SK-N-SH (cell line): ENCODE measurements around the gene TOPAZ1. TPM values are rescaled to one million over a fixed set of nuclear protein-coding genes. Genes with fewer than 3 reads are reported as not detected.

ENCODE experiments used
- CTCF ChIA-PET: fragments of 300-600, 350-600 bp; formaldehyde crosslinking; extraction: SDS; loops from one replicate; lab custom pipeline; 2021; lab: Yijun Ruan, JAX
- POLR2A ChIA-PET: fragments of 350-600 bp; sonication (Branson Sonifier 250); formaldehyde crosslinking; extraction: SDS; loops from one replicate; lab custom pipeline; 2020; ENCODE audit warnings: antibody characterized with exemption, inconsistent platforms; lab: Yijun Ruan, JAX
- DNase-seq: peaks from one replicate; pipeline ENCODE4 v3.0.0; 2012
- H2AFZ ChIP-seq: fragments of 200-600 bp; sonication (generic); 2 replicates; pipeline ENCODE4 v1.8.1; 2016; ENCODE audit warnings: antibody characterized with exemption, mild to moderate bottlenecking, low read depth
- H3F3A ChIP-seq: fragments of 200-600 bp; sonication (generic); replicated peaks from 2 replicates; pipeline ENCODE3; 2016; ENCODE audit warnings: antibody characterized with exemption, mild to moderate bottlenecking; ENCODE audit not compliant: insufficient read depth
- H3K27ac ChIP-seq, 2 experiments: fragments of 200-500 bp in 1 of 2; fragments of 200-600 bp in 1 of 2; sonication (Bioruptor generic) in 1 of 2; sonication (generic), shearing (Covaris generic) in 1 of 2; 2 replicates each; pipeline versions ENCODE4 v1.5.1 to v1.6.1; 2014 to 2016; ENCODE audit warnings: low read depth in 2 of 2, inconsistent platforms in 1 of 2, low read length in 1 of 2, mild to moderate bottlenecking in 1 of 2, mixed read lengths in 1 of 2
- H3K27me3 ChIP-seq: fragments of 200-600 bp; sonication (generic), shearing (Covaris generic); 2 replicates; pipeline ENCODE4 v1.6.1; 2016; ENCODE audit warnings: mixed run types; ENCODE audit not compliant: insufficient read depth
- H3K36me3 ChIP-seq, 2 experiments: fragments of 200-500 bp in 1 of 2; fragments of 200-600 bp in 1 of 2; sonication (Bioruptor generic) in 1 of 2; sonication (generic) in 1 of 2; replicated peaks in 1 of 2; 2 replicates each; pipeline versions ENCODE3 to v1.5.1; 2014 to 2016; ENCODE audit warnings: low read length in 1 of 2, mild to moderate bottlenecking in 1 of 2; ENCODE audit not compliant: insufficient read depth in 2 of 2, control insufficient read depth in 1 of 2
- H3K4me1 ChIP-seq, 2 experiments: fragments of 200-500 bp in 1 of 2; fragments of 200-600 bp in 1 of 2; sonication (Bioruptor generic) in 1 of 2; sonication (generic), shearing (Covaris generic) in 1 of 2; 2 replicates each; pipeline versions ENCODE4 v1.5.1 to v1.6.1; 2014 to 2016; ENCODE audit warnings: low read depth in 1 of 2, low read length in 1 of 2, mixed run types in 1 of 2; ENCODE audit not compliant: insufficient read depth in 2 of 2, control insufficient read depth in 1 of 2
- H3K4me2 ChIP-seq: fragments of 200-600 bp; sonication (generic), shearing (Covaris generic); 2 replicates; pipeline ENCODE4 v1.6.1; 2017; ENCODE audit warnings: mixed run types
- H3K4me3 ChIP-seq, 2 experiments: fragments of 200-500 bp in 1 of 2; fragments of 200-600 bp in 1 of 2; sonication (Bioruptor generic) in 1 of 2; sonication (generic), shearing (Covaris generic) in 1 of 2; 2 replicates each; pipeline versions ENCODE4 v1.5.1 to v1.8.1; 2014 to 2016; ENCODE audit warnings: low read depth in 2 of 2, inconsistent platforms in 1 of 2, low read length in 1 of 2, mild to moderate bottlenecking in 1 of 2, mixed read lengths in 1 of 2, moderate library complexity in 1 of 2
- H3K79me2 ChIP-seq: fragments of 200-600 bp; sonication (generic); 2 replicates; pipeline ENCODE4 v1.8.1; 2017; ENCODE audit warnings: mild to moderate bottlenecking; ENCODE audit not compliant: insufficient read depth
- H3K9ac ChIP-seq: fragments of 200-600 bp; sonication (generic); 2 replicates; pipeline ENCODE4 v1.6.1; 2017; ENCODE audit warnings: mixed run types
- H3K9me2 ChIP-seq: fragments of 200-600 bp; sonication (generic); 2 replicates; pipeline ENCODE4 v1.6.1; 2017; ENCODE audit warnings: mixed run types
- H3K9me3 ChIP-seq: fragments of 200-600 bp; sonication (generic); 2 replicates; pipeline ENCODE4 v1.6.1; 2017; ENCODE audit warnings: mixed run types, mild to moderate bottlenecking, moderate library complexity
- H4K20me1 ChIP-seq: fragments of 200-600 bp; sonication (generic); 2 replicates; pipeline ENCODE4 v1.6.1; 2017; ENCODE audit warnings: mild to moderate bottlenecking, mixed run types; ENCODE audit not compliant: insufficient read depth
- CHD2 ChIP-seq: fragments of 150-350 bp; IDR thresholded peaks from 2 replicates; pipeline ENCODE4 v1.6.1; 2018; ENCODE audit warnings: low read length; ENCODE audit not compliant: partially characterized antibody
- ELF1 ChIP-seq: IDR thresholded peaks from 2 replicates; pipeline ENCODE4 v1.4.0; 2012
- EP300 ChIP-seq, 2 experiments: IDR thresholded peaks; 2 replicates each; pipeline versions ENCODE4 v1.4.0 to v1.6.1; 2012; ENCODE audit warnings: borderline replicate concordance in 1 of 2, low read depth in 1 of 2, low read length in 1 of 2
- FOSL2 ChIP-seq: IDR thresholded peaks from 2 replicates; pipeline ENCODE4 v1.4.0; 2012; ENCODE audit warnings: low read depth, mild to moderate bottlenecking, moderate library complexity, borderline replicate concordance
- FOXJ3 ChIP-seq: sonication (generic); formaldehyde crosslinking; IDR thresholded peaks from 2 replicates; pipeline ENCODE4 v1.5.1; 2020; ENCODE audit warnings: mild to moderate bottlenecking, missing genetic modification reagents
- FOXM1 ChIP-seq: IDR thresholded peaks from 2 replicates; pipeline ENCODE4 v1.4.0; 2012; ENCODE audit warnings: low read depth, mild to moderate bottlenecking
- GATA2 ChIP-seq: sonication (generic); formaldehyde crosslinking; IDR thresholded peaks from 2 replicates; pipeline ENCODE4 v1.5.0; 2020; ENCODE audit warnings: mild to moderate bottlenecking, missing genetic modification reagents
- IRF3 ChIP-seq: fragments of 150-350 bp; IDR thresholded peaks from 2 replicates; pipeline ENCODE4 v1.6.1; 2016; ENCODE audit warnings: mild to moderate bottlenecking, low read depth, low read length
- JUND ChIP-seq: IDR thresholded peaks from 2 replicates; pipeline ENCODE4 v1.4.0; 2012
- MEF2A ChIP-seq: IDR thresholded peaks from 2 replicates; pipeline ENCODE4 v1.4.0; 2012; ENCODE audit warnings: low read depth, borderline replicate concordance
- MXI1 ChIP-seq: IDR thresholded peaks from 2 replicates; pipeline ENCODE4 v1.6.1; 2012; ENCODE audit warnings: mild to moderate bottlenecking, low read depth, low read length, improper control_type of control experiment
- NFIC ChIP-seq: IDR thresholded peaks from 2 replicates; pipeline ENCODE4 v1.4.0; 2012; ENCODE audit warnings: borderline replicate concordance
- POLR2AphosphoS5 ChIP-seq: IDR thresholded peaks from 2 replicates; pipeline ENCODE4 v1.6.1; 2012; ENCODE audit warnings: low read depth, low read length
- RAD21 ChIP-seq: IDR thresholded peaks from 2 replicates; pipeline ENCODE4 v1.6.1; 2012; ENCODE audit warnings: mild to moderate bottlenecking, low read length
- REST ChIP-seq: IDR thresholded peaks from 2 replicates; pipeline ENCODE4 v1.6.1; 2012; ENCODE audit warnings: mild to moderate bottlenecking, low read depth, low read length, moderate library complexity
- RFX5 ChIP-seq: IDR thresholded peaks from 2 replicates; pipeline ENCODE4 v1.6.1; 2012; ENCODE audit warnings: mild to moderate bottlenecking, improper control_type of control experiment, low read length
- SMC3 ChIP-seq: IDR thresholded peaks from 2 replicates; pipeline ENCODE4 v1.6.1; 2012; ENCODE audit warnings: low read depth, low read length, improper control_type of control experiment
- TCF12 ChIP-seq: IDR thresholded peaks from 2 replicates; pipeline ENCODE4 v1.4.0; 2012
- TEAD4 ChIP-seq: IDR thresholded peaks from 2 replicates; pipeline ENCODE4 v1.4.0; 2012; ENCODE audit warnings: mild to moderate bottlenecking, borderline replicate concordance; ENCODE audit not compliant: insufficient read depth
- ZBTB33 ChIP-seq: IDR thresholded peaks from 2 replicates; pipeline ENCODE4 v1.4.0; 2012; ENCODE audit warnings: low read depth, borderline replicate concordance
- WGBS: methylation state at CpG from one replicate; pipeline ENCODE4 v1.1.6; 2017; ENCODE audit warnings: low lambda C conversion rate; 5-methylcytosine and 5-hydroxymethylcytosine counted together
- polyA plus RNA-seq, 3 experiments: library from polyadenylated mRNA; depleted of rRNA; stranded (reverse); fragments of >200 nt; gene quantifications; 2 replicates each; pipeline ENCODE4 v1.2.3, GENCODE V29; 2012
- TF ChIP-seq, protein P1 (sequence below): IDR thresholded peaks from 2 replicates; pipeline ENCODE4 v1.4.0; 2012; ENCODE audit warnings: low read depth, borderline replicate concordance
- TF ChIP-seq, protein P2 (sequence below): IDR thresholded peaks from 2 replicates; pipeline ENCODE4 v1.4.0; 2012; ENCODE audit warnings: low read depth

TOPAZ1 gene
- polyA plus RNA-seq, 1 of the 3 experiments (the other 2 are of a cell fraction): not detected

DNA sequence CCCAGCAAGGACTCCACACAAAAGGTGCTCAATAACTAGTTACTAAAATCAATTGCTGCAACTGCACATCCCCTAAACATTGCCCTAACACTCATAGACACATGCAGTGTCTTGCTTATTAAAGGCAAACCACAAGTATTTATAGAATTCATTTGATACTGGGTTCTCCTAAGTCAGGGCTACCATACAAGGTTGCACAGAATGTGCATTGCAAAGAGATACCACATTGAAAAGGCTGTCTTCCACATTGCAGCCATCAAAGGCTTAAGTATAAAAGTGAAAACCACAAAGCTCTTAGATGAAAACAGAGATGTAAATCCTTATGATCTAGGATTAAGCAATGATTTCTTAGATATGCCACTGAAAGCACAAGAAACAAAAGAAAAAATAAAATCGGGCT, 33.6 kb upstream of the TOPAZ1 start:
- Histone ChIP-seq H3K9me2 (no peaks in the 10 kb centered on the region), H3K79me2 (no peaks in the 10 kb centered on the region), H3K4me3 (no peak overlapping the region), H3K27ac (no peak overlapping the region), H3K9me3 (no peaks in the 10 kb centered on the region), H3K36me3 (no peaks in the 10 kb centered on the region), H4K20me1 (no peaks in the 10 kb centered on the region), H3K4me1 (no peaks in the 10 kb centered on the region), H3K9ac (no peak overlapping the region), H3K27me3 (no peaks in the 10 kb centered on the region), H3F3A (no peaks in the 10 kb centered on the region), H3K4me2 (no peak overlapping the region), H2AFZ (no peak overlapping the region)
- 24% methylated on average over 1 of the region's 1 CpG for WGBS
- CTCF ChIA-PET: interaction anchor here (1.8 kb wide), 1 partner anchor 9 kb away, joined by 7 read pairs; no protein-coding TSS in a partner anchor
- TF ChIP-seq, protein P1, sequence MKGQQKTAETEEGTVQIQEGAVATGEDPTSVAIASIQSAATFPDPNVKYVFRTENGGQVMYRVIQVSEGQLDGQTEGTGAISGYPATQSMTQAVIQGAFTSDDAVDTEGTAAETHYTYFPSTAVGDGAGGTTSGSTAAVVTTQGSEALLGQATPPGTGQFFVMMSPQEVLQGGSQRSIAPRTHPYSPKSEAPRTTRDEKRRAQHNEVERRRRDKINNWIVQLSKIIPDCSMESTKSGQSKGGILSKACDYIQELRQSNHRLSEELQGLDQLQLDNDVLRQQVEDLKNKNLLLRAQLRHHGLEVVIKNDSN: no peak
- TF ChIP-seq NFIC (no peak), FOXJ3 (CRISPR knock-in tag) (no peak), CHD2 (no peak), FOSL2 (no peak), RAD21 (no peak), MEF2A (no peak), RFX5 (no peak), EP300 (IDR thresholded peaks at IDR 0.05; ENCODE audit: borderline replicate concordance in 1 of 2, low read depth in 1 of 2, low read length in 1 of 2) (no peak), ELF1 (no peak), JUND (no peak), GATA2 (CRISPR knock-in tag) (no peak), MXI1 (no peak), IRF3 (no peak), ZBTB33 (no peak)
- POLR2A ChIA-PET: no interaction called here
- no peak for DNase-seq

GRCh38 chr3:44208568-44208967, 33.1 kb upstream of the TOPAZ1 start:
- DNase-seq: no peak
- no peak overlapping the region for H3K4me3 ChIP-seq
- H3K9me2 ChIP-seq: no peaks in the 10 kb centered on the region
- no peaks in the 10 kb centered on the region for H4K20me1 ChIP-seq
- H3K9ac ChIP-seq: no peak overlapping the region
- H3K79me2 ChIP-seq: no peaks in the 10 kb centered on the region
- H3K36me3 ChIP-seq: no peaks in the 10 kb centered on the region
- H3K4me2 ChIP-seq: no peak overlapping the region
- no peaks in the 10 kb centered on the region for H3K4me1 ChIP-seq
- H3K27ac ChIP-seq: no peak overlapping the region
- ChIA-PET CTCF (no interaction called here), POLR2A (no interaction called here)
- H3K9me3 ChIP-seq: no peaks in the 10 kb centered on the region
- H2AFZ ChIP-seq: no peak overlapping the region
- H3F3A ChIP-seq: no peaks in the 10 kb centered on the region
- H3K27me3 ChIP-seq: no peaks in the 10 kb centered on the region
- TF ChIP-seq TEAD4 (no peak), RAD21 (no peak), SMC3 (no peak), FOXM1 (no peak), POLR2AphosphoS5 (no peak), REST (no peak), TCF12 (no peak)
- TF ChIP-seq, protein P2, sequence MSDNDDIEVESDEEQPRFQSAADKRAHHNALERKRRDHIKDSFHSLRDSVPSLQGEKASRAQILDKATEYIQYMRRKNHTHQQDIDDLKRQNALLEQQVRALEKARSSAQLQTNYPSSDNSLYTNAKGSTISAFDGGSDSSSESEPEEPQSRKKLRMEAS: no peak
